Smooth muscle cell (in vitro differentiated cells): ENCODE results near the gene ATP8A2. TPM values are rescaled to one million over a fixed set of nuclear protein-coding genes. Genes with fewer than 3 reads are reported as not detected.

Experiments
- DNase-seq: peaks from one replicate; lab custom pipeline; 2025; ENCODE audit not compliant: unreplicated experiment; lab: John Stamatoyannopoulos, UW
- H2AFZ ChIP-seq: fragments of 200-600 bp; sonication (generic); 2 replicates; pipeline ENCODE4 v1.6.0; 2016; ENCODE audit warnings: antibody characterized with exemption, low read depth, mild to moderate bottlenecking
- H3F3A ChIP-seq: fragments of 200-600 bp; sonication (generic); 2 replicates; pipeline ENCODE4 v1.6.0; 2017; ENCODE audit warnings: antibody characterized with exemption, low read depth
- H3K27ac ChIP-seq: fragments of 200-600 bp; sonication (generic); 2 replicates; pipeline ENCODE4 v1.5.1; 2016; ENCODE audit warnings: low read depth, mild to moderate bottlenecking
- H3K27me3 ChIP-seq: fragments of 200-600 bp; sonication (generic); 2 replicates; pipeline ENCODE4 v1.6.1; 2016; ENCODE audit warnings: low read depth, mild to moderate bottlenecking
- H3K36me3 ChIP-seq: fragments of 200-600 bp; sonication (generic); 2 replicates; pipeline ENCODE4 v1.5.1; 2016; ENCODE audit warnings: low read depth
- H3K4me1 ChIP-seq: fragments of 200-600 bp; sonication (generic); 2 replicates; pipeline ENCODE4 v1.5.1; 2016; ENCODE audit warnings: low read depth
- H3K4me2 ChIP-seq: fragments of 200-600 bp; sonication (generic); 2 replicates; pipeline ENCODE4 v1.6.0; 2016; ENCODE audit warnings: mild to moderate bottlenecking
- H3K4me3 ChIP-seq: fragments of 200-600 bp; sonication (generic); 2 replicates; pipeline ENCODE4 v1.5.1; 2016; ENCODE audit warnings: mild to moderate bottlenecking
- H3K79me2 ChIP-seq: fragments of 200-600 bp; sonication (generic); 2 replicates; pipeline ENCODE4 v1.6.0; 2016; ENCODE audit warnings: low read depth, mild to moderate bottlenecking
- H3K9ac ChIP-seq: fragments of 200-600 bp; sonication (generic); 2 replicates; pipeline ENCODE4 v1.6.0; 2016; ENCODE audit warnings: low read depth
- H3K9me3 ChIP-seq: fragments of 200-600 bp; sonication (generic); replicated peaks from 2 replicates; pipeline ENCODE4 v1.5.1; 2016; ENCODE audit warnings: low read depth
- H4K20me1 ChIP-seq: fragments of 200-600 bp; sonication (generic); 2 replicates; pipeline ENCODE4 v1.6.0; 2016; ENCODE audit warnings: low read depth
- CTCF ChIP-seq: fragments of 200-600 bp; sonication (generic); IDR thresholded peaks from 2 replicates; pipeline ENCODE4 v1.5.1; 2017; ENCODE audit warnings: borderline replicate concordance, mild to moderate bottlenecking, antibody characterized with exemption; ENCODE audit not compliant: insufficient read depth, poor library complexity, severe bottlenecking
- WGBS: methylation state at CpG from one replicate; pipeline ENCODE4 v1.1.7; 2016; ENCODE audit warnings: low lambda C conversion rate; 5-methylcytosine and 5-hydroxymethylcytosine counted together
- polyA plus RNA-seq: library from polyadenylated mRNA; unstranded; fragments of >200 nt; fragmentation: Nextera tagmentation; extraction: Ambion mirVana; gene quantifications from 2 replicates; pipeline ENCODE4 v1.2.1, GENCODE V29; 2016
- total RNA-seq: library from RNA; depleted of rRNA; stranded (reverse); fragments of >200 nt; gene quantifications from 2 replicates; pipeline ENCODE4 v1.2.3, GENCODE V29; 2014

The ATP8A2 gene
- total and polyA plus RNA-seq, 2 experiments from 2014 or later: under 0.01 to 0.06 TPM

- H3K27ac ChIP-seq: peak overlapping the region; percentile 59
- H3K36me3 ChIP-seq: no peaks in the 10 kb centered on the region
- H3F3A ChIP-seq: peaks cover 5% of the 10 kb centered on the region
- H3K79me2 ChIP-seq: no peaks in the 10 kb centered on the region
- H4K20me1 ChIP-seq: no peaks in the 10 kb centered on the region
- H3K4me2 ChIP-seq: peak overlapping the region; percentile 20
- TF ChIP-seq CTCF: no peak
- H3K4me1 ChIP-seq: peaks cover 9% of the 10 kb centered on the region
- H3K4me3 ChIP-seq: no peak overlapping the region
- no peak overlapping the region for H2AFZ ChIP-seq
- no peak for DNase-seq
- no peak overlapping the region for H3K9ac ChIP-seq
- no peaks in the 10 kb centered on the region for H3K27me3 ChIP-seq
- WGBS: 83% methylated on average over 3 of the region's 3 CpGs
- no peaks in the 10 kb centered on the region for H3K9me3 ChIP-seq
Measured at GRCh38 chr13:26021956-26022355, 650.2 kb downstream of the ATP8A2 start.

- H3K4me3 ChIP-seq: no peak overlapping the region
- H3K27ac ChIP-seq: peak overlapping the region; percentile 59
- no peak overlapping the region for H2AFZ ChIP-seq
- peaks cover 9% of the 10 kb centered on the region for H3K4me1 ChIP-seq
- no peaks in the 10 kb centered on the region for H3K79me2 ChIP-seq
- no peaks in the 10 kb centered on the region for H3K36me3 ChIP-seq
- H3K27me3 ChIP-seq: no peaks in the 10 kb centered on the region
- H3K9ac ChIP-seq: peak overlapping the region; percentile 22
- peaks cover 5% of the 10 kb centered on the region for H3F3A ChIP-seq
- TF ChIP-seq CTCF: no peak
- no peaks in the 10 kb centered on the region for H4K20me1 ChIP-seq
- H3K4me2 ChIP-seq: no peak overlapping the region
- DNase-seq: peak; percentile 19
- WGBS: 45% methylated on average over 13 of the region's 13 CpGs
- H3K9me3 ChIP-seq: no peaks in the 10 kb centered on the region
Measured at GRCh38 chr13:26022538-26023292, 650.9 kb downstream of the ATP8A2 start.

GRCh38 chr13:26024558-26024957, 652.8 kb downstream of the ATP8A2 start:
- TF ChIP-seq CTCF: no peak
- no peak for DNase-seq

GRCh38 chr13:26025196-26025595, 653.4 kb downstream of the ATP8A2 start:
- Histone ChIP-seq H3K79me2 (no peaks in the 10 kb centered on the region), H3K27me3 (no peaks in the 10 kb centered on the region), H4K20me1 (no peaks in the 10 kb centered on the region), H3K36me3 (no peaks in the 10 kb centered on the region), H3K4me1 (peaks cover 9% of the 10 kb centered on the region), H3K9me3 (no peaks in the 10 kb centered on the region), H3K4me3 (no peak overlapping the region), H2AFZ (no peak overlapping the region), H3F3A (peaks cover 5% of the 10 kb centered on the region), H3K27ac (no peak overlapping the region), H3K4me2 (no peak overlapping the region), H3K9ac (no peak overlapping the region)
- no peak for TF ChIP-seq CTCF
- no peak for DNase-seq
- WGBS: 68% methylated on average over 12 of the region's 12 CpGs

More at GRCh38 chr13:26024558-26024957, 652.8 kb downstream of the ATP8A2 start:
- Histone ChIP-seq H2AFZ (no peak overlapping the region), H3F3A (peaks cover 5% of the 10 kb centered on the region), H3K9ac (no peak overlapping the region), H3K27ac (no peak overlapping the region), H3K27me3 (no peaks in the 10 kb centered on the region), H3K4me3 (no peak overlapping the region), H4K20me1 (no peaks in the 10 kb centered on the region), H3K9me3 (no peaks in the 10 kb centered on the region), H3K4me1 (peaks cover 9% of the 10 kb centered on the region), H3K4me2 (no peak overlapping the region), H3K36me3 (no peaks in the 10 kb centered on the region), H3K79me2 (no peaks in the 10 kb centered on the region)
- WGBS: 87% methylated on average over 9 of the region's 9 CpGs
